Sigmoid colon (tissue), 4 donors: ENCODE measurements around the gene MTF1.

ENCODE experiments used
- EP300 ChIP-seq, 4 donors: sonication (generic); formaldehyde crosslinking; IDR thresholded peaks; one replicate each; pipeline ENCODE4 v1.6.1; 2017; ENCODE audit warnings: antibody characterized with exemption in 4 of 4
- TF ChIP-seq, protein P1 (sequence below), 4 experiments: fragments of 450-650 bp in 3 of 4; fragments of 200-600 bp in 1 of 4; IDR thresholded peaks; one replicate each; pipeline ENCODE4 v1.5.1; 2016 to 2019; ENCODE audit warnings: antibody characterized with exemption in 4 of 4, mild to moderate bottlenecking in 3 of 4, moderate library complexity in 2 of 4

DNA sequence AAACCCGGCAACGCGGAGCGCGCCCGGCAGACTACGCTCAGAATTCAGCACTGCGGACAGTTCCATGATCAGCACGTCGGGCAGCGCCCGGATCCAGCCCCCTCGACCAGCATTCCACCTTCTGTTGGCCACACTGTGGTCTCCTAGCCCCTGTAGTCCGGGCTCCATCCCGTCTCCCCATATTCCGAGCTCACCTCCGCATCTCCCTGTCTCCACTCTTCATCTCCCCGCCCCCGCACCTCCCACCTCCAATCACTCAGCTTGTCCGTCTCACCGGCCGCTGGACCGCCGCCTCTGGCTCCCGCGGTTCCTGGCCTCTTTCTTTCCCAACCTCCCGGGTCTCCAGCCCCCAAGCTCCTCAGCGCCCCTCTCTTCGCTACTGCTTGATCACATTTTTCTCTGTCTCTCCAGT, 95.0 kb downstream of the MTF1 start:
- TF ChIP-seq, protein P1, sequence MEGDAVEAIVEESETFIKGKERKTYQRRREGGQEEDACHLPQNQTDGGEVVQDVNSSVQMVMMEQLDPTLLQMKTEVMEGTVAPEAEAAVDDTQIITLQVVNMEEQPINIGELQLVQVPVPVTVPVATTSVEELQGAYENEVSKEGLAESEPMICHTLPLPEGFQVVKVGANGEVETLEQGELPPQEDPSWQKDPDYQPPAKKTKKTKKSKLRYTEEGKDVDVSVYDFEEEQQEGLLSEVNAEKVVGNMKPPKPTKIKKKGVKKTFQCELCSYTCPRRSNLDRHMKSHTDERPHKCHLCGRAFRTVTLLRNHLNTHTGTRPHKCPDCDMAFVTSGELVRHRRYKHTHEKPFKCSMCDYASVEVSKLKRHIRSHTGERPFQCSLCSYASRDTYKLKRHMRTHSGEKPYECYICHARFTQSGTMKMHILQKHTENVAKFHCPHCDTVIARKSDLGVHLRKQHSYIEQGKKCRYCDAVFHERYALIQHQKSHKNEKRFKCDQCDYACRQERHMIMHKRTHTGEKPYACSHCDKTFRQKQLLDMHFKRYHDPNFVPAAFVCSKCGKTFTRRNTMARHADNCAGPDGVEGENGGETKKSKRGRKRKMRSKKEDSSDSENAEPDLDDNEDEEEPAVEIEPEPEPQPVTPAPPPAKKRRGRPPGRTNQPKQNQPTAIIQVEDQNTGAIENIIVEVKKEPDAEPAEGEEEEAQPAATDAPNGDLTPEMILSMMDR (IDR thresholded peaks at IDR 0.05), result no peak
- TF ChIP-seq EP300 (IDR thresholded peaks at IDR 0.05), result no peak
